Endothelial cell (in vitro differentiated cells): ENCODE results near the gene KIAA0513. TPM values are rescaled to one million over a fixed set of nuclear protein-coding genes. Genes with fewer than 3 reads are reported as not detected.
"Not testable (repeated sequence)": the region's sequence is repeated elsewhere in the genome, so short reads cannot be mapped to it uniquely, and the experiment has no call there.

Experiments used
- DNase-seq: peaks from one replicate; pipeline ENCODE4 v3.0.0; 2021; ENCODE audit warnings: low spot score
- H3K27ac Mint-ChIP-seq: one replicate; pipeline ENCODE4 v1.8.0; 2021; ENCODE audit warnings: mixed read lengths, inconsistent platforms; ENCODE audit not compliant: unreplicated experiment
- H3K27me3 Mint-ChIP-seq: one replicate; pipeline ENCODE4 v1.8.0; 2021; ENCODE audit warnings: mild to moderate bottlenecking, moderate library complexity, mixed read lengths, inconsistent platforms; ENCODE audit not compliant: unreplicated experiment
- H3K36me3 Mint-ChIP-seq: one replicate; pipeline ENCODE4 v1.8.0; 2021; ENCODE audit warnings: mild to moderate bottlenecking, low read depth, mixed read lengths, inconsistent platforms; ENCODE audit not compliant: unreplicated experiment
- H3K4me1 Mint-ChIP-seq: one replicate; pipeline ENCODE4 v1.8.0; 2021; ENCODE audit warnings: mild to moderate bottlenecking, mixed read lengths, inconsistent platforms; ENCODE audit not compliant: unreplicated experiment
- H3K4me3 Mint-ChIP-seq: one replicate; pipeline ENCODE4 v1.8.0; 2021; ENCODE audit warnings: mild to moderate bottlenecking, mixed read lengths, inconsistent platforms; ENCODE audit not compliant: unreplicated experiment
- H3K9me3 Mint-ChIP-seq: one replicate; pipeline ENCODE4 v1.8.0; 2021; ENCODE audit warnings: mixed read lengths, inconsistent platforms; ENCODE audit not compliant: unreplicated experiment
- total RNA-seq: library from RNA; stranded (reverse); fragmentation: NEBNext Ultra II Directional; extraction: Animal tissue kit (Norgen Biotek cat#: 25700); gene quantifications from one replicate; pipeline ENCODE4 v1.2.1, GENCODE V29; 2021; ENCODE audit not compliant: unreplicated experiment
- TF ChIP-seq, protein P1 (sequence below): fragments of 200-600 bp; sonication (generic); IDR thresholded peaks from one replicate; pipeline ENCODE4 v1.5.0; 2021; ENCODE audit warnings: antibody characterized with exemption; ENCODE audit not compliant: unreplicated experiment

KIAA0513 gene
- total RNA-seq, 1 donor from 2014 or later = 5.5 TPM

DNA sequence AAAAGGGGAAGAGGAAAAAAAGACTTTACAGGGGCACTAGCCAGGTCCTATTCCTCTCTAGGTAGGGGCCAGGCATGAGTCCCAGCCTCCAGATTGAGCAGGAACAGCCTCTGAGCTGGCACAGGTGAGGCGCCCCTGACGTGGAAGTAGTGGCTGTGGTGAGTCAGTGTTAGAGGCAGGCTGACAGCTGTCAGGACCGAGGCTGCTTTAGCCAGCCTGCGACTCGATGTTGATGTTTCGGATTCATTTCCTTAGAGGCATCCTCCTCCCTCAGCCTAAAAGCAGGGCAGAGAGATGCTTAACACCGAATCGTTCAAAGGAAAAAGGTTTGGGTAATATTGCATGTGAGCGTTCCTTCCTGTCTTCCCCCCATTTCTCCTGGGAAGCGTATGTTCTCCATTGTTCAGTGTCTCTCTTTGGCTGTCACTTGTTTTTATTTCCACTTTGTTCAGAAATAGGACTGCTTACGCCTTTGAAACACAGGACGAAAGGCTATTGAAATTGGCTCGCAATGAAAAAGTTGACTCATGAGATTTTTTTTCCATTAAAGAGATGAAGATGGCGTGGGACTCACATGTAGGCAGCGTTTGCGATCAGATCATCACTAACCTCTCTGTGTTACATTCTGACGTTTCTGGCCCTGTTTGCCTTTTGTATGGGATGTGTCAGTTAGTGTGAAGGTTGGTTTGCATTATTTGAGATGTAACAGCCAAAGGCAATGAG, 1.3 kb downstream of the KIAA0513 start:
- Mint-ChIP-seq H3K4me1 (peaks cover 18% of the 10 kb centered on the region), H3K9me3 (no peaks in the 10 kb centered on the region), H3K4me3 (peak overlapping the region; percentile 86), H3K27ac (no peak overlapping the region), H3K36me3 (peaks cover 4% of the 10 kb centered on the region), H3K27me3 (peaks cover 2% of the 10 kb centered on the region)
- no peak for DNase-seq
- TF ChIP-seq, protein P1, sequence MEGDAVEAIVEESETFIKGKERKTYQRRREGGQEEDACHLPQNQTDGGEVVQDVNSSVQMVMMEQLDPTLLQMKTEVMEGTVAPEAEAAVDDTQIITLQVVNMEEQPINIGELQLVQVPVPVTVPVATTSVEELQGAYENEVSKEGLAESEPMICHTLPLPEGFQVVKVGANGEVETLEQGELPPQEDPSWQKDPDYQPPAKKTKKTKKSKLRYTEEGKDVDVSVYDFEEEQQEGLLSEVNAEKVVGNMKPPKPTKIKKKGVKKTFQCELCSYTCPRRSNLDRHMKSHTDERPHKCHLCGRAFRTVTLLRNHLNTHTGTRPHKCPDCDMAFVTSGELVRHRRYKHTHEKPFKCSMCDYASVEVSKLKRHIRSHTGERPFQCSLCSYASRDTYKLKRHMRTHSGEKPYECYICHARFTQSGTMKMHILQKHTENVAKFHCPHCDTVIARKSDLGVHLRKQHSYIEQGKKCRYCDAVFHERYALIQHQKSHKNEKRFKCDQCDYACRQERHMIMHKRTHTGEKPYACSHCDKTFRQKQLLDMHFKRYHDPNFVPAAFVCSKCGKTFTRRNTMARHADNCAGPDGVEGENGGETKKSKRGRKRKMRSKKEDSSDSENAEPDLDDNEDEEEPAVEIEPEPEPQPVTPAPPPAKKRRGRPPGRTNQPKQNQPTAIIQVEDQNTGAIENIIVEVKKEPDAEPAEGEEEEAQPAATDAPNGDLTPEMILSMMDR = no peak

DNA sequence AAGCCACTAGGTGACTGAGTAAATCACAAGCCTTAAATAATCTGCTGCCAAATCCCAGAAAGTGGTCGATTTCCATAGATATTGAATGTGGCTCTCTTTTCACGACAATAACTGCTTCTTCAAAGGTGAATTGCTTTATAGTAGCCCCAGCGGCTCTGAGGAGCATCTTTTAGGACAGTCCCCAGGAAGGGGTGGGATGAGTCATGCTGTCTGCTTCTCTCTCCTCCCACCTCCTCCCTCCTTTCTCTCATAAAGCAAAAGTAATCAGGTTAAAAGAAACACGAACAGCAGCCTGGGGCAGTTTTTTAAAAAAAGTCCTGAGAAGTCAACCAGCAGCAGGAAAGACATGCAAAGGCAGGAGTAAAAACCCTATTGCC, 1.8 kb downstream of the KIAA0513 start:
- Mint-ChIP-seq H3K4me1 (peaks cover 18% of the 10 kb centered on the region), H3K9me3 (no peaks in the 10 kb centered on the region), H3K27me3 (peaks cover 2% of the 10 kb centered on the region), H3K4me3 (peak overlapping the region; percentile 86), H3K27ac (no peak overlapping the region), H3K36me3 (peaks cover 4% of the 10 kb centered on the region)
- DNase-seq = no peak
- TF ChIP-seq, protein P1 = no peak

DNA sequence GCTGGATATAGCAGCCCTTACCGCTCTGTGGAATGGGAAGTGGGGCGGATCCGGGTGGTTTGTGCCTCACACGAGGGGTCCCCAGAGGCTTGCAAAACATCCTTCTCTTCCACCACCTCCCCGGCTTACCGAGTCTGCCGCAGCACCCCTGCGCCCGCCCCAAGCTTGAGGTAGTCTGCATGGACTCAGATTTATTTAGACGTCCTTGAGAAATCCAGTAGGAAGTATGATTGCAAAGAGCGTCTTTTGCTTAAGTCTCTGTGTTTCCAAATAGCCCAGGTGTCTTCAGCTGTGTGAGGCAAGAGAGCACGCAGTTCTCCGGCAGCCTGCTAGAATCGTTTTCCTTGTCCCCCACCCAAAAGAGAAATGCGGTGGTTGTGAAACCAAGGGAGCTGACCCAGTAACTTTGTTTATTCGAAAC, 2.4 kb downstream of the KIAA0513 start:
- no peak for DNase-seq
- Mint-ChIP-seq H3K4me1 (peaks cover 18% of the 10 kb centered on the region), H3K36me3 (peaks cover 4% of the 10 kb centered on the region), H3K27ac (no peak overlapping the region), H3K4me3 (no peak overlapping the region), H3K27me3 (peaks cover 2% of the 10 kb centered on the region), H3K9me3 (no peaks in the 10 kb centered on the region)
- TF ChIP-seq, protein P1 = no peak

DNA sequence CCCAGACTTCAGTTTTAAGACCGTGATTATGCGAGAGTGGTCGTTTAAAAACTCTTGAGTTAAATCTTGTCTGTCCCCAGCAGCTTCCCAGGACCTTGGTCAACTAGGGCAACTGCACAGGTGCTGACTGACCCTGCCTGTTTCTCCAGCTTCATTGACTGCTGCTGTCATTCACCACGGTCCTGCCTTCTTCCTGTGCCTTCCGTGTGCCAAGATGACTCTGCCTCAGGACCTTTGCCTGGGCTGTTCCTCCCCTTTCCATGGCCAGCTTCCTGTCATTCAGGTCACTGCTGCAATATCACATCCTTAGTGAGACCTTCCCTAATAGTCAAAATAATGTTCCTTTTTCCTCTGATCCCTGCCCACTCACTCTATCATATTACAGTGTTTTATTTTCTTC, 3.9 kb downstream of the KIAA0513 start:
- TF ChIP-seq, protein P1 = no peak
- H3K4me1 Mint-ChIP-seq = peaks cover 18% of the 10 kb centered on the region
- no peak for DNase-seq
- peaks cover 4% of the 10 kb centered on the region for H3K36me3 Mint-ChIP-seq
- no peaks in the 10 kb centered on the region for H3K9me3 Mint-ChIP-seq
- H3K27me3 Mint-ChIP-seq = peaks cover 4% of the 10 kb centered on the region
- no peak overlapping the region for H3K4me3 Mint-ChIP-seq
- H3K27ac Mint-ChIP-seq = peak overlapping the region; percentile 1

DNA sequence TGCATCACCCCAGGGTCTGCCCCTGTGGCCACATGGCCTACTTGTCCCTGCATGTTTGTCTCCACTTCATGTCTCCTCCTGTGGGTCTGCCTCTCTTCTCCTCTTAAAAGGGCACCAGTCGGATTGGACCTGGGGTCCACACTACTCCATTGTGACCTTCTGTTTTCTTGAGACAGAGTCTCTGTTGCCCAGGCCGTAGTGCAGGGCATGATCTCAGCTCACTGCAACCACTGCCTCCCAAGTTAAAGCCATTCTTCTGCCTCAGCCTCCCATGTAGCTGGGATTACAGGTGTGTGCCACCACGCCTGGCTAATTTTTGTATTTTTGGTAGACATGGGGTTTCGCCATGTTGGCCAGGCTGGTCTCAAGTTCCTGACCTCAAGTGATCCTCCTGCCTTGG, 4.6 kb downstream of the KIAA0513 start:
- peaks cover 18% of the 10 kb centered on the region for H3K4me1 Mint-ChIP-seq
- not testable (repeated sequence) for H3K4me3 Mint-ChIP-seq, H3K27me3 Mint-ChIP-seq, DNase-seq, H3K9me3 Mint-ChIP-seq, H3K27ac Mint-ChIP-seq, H3K36me3 Mint-ChIP-seq
